Limb (tissue), 2 donors: ENCODE results near the gene STIP1.
"Not testable (repeated sequence)": the region's sequence is repeated elsewhere in the genome, so short reads cannot be mapped to it uniquely, and the experiment has no call there.

ENCODE experiments used
- DNase-seq, 2 donors: peaks; one replicate each; pipeline ENCODE4 v3.0.0-alpha.2; 2016; ENCODE audit errors: extremely low spot score in 2 of 2

Gene STIP1

DNA sequence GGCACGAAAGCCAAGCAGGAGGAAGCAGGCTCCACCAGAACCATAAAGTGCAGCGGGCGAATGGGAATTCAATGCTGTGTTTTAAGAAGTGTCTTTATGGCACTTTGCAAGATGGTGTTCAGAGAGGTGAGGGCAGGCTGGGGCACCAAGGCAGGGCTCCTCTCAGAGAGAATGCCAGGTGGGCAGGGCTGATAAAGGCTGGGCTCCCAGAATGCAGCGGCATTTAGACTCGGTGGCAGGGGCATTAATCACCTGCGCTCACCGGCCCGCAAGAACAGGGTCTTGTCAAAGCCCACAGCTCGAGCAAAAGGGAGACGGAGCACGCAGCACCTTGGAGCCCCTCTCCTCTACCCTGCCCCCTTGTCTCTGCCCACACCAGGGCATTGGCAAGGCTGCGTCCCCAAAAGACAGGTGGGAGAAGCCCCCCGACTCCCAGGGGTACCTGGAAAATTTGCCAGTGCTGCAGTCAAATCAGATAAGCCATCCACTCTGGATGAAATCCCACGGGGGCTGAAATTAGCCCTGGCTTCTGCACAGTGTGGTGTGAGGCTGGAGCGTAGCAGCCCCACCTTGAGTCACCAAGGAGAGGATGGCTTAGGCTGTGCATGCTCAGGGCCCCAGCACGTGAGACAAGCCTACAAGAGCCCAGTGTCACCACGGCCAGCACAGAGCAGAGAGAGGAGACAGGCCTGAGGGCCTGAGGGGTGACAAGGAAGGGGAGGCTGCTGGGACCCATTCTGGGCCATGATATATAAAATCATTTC is 28.2 kb upstream of the STIP1 start:
- DNase-seq, result no peak

DNA sequence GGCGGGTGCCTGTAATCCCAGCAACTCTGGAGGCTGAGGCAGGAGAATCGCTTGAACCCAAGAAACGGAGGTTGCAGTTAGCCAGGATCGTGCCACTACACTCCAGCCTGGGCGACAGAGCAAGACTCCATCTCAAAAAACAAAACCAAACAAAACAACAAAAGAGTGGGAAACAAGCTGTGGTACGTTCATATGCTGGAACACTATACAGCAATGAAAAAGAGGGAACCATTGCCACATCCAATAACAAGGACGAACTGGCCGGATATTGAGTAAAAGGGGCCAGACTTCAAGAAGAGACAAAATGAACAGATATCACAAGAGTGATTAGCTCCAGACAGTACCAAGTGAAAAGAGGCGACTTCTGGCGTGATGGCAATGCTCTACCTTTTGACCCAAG is 24.9 kb upstream of the STIP1 start:
- no peak for DNase-seq

DNA sequence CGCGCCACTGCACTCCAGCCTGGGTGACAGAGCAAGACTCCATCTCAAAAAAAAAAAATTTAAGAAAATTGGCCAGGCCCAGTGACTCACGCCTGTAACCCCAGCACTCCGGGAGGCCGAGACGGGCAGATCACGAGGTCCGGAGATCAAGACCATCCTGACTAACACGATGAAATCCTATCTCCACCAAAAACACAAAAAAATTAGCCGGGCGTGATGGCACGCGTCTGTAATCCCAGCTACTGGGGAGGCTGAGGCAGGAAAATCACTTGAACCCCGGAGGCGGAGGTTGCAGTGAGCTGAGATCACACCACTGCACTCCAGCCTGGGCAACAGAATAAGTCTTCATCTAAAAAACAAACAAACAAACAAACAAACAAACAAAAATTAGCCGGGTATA is 23.2 kb upstream of the STIP1 start:
- not testable (repeated sequence) for DNase-seq

DNA sequence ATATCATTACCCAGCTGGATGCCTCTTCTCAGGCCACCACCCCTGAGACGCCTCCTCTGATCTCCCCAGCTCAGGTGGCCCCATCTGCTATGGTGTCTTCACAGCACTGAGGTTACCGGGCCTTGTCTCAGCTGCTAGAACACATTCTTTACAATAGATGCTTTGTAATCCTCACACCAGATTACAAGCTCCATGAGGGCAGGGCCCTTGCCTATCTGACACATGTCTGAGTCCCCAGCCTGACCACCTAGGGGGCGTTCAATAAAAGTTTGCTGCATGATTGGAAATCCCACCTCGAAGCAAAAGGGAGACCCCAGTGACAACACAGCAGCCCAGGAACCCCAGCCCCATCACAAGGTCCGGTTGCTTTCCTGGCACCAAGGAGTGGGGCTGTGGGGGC is 22.0 kb upstream of the STIP1 start:
- DNase-seq, result no peak

DNA sequence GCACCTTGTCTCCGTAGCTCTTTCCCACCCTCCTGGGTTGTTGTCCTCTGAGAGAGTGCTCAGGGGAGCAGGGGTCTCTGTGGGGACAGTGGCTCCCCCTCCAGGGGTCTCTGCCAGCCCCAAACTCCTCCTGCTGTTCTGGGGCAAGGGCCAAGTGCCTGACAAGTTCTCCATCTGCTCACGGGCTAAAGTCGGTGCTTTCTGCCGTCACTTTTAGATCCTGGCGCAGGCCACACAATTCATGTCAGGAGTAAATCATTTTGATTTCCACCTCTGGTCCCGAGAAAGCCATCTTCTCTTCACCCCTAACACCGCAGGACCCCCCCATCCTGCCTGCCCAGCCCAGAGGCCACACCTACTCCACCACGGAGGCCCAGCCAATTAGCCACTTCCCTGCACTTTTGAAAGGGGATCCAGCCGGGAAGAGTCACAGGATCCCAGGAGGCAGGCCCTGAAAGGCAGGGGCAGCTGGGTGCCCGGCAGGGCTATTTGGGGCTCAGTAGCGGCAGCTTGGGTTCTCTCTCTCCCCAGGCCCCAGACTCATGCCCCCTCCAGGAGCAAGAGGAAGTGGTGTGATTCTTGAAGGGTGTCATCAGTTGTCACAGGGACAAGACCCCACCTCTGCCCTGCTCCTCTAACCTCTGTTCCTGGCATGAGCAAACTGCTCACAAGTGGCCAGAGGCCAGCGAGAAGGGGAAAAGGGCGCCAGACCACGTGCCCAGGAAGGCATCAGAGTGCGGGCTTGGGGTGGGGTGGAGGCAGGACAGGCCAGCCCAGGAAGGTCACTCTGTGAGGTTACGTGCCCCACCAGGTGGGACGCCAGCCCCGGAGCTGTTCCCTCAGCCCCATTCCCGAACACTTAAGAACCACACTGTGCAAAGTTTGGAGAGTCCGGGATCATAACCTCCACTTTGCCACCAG is 21.3 kb upstream of the STIP1 start:
- peak; percentile 27 to 52 for DNase-seq

GRCh38 chr11:64165481-64165841 is 20.5 kb upstream of the STIP1 start:
- DNase-seq, result no peak

DNA sequence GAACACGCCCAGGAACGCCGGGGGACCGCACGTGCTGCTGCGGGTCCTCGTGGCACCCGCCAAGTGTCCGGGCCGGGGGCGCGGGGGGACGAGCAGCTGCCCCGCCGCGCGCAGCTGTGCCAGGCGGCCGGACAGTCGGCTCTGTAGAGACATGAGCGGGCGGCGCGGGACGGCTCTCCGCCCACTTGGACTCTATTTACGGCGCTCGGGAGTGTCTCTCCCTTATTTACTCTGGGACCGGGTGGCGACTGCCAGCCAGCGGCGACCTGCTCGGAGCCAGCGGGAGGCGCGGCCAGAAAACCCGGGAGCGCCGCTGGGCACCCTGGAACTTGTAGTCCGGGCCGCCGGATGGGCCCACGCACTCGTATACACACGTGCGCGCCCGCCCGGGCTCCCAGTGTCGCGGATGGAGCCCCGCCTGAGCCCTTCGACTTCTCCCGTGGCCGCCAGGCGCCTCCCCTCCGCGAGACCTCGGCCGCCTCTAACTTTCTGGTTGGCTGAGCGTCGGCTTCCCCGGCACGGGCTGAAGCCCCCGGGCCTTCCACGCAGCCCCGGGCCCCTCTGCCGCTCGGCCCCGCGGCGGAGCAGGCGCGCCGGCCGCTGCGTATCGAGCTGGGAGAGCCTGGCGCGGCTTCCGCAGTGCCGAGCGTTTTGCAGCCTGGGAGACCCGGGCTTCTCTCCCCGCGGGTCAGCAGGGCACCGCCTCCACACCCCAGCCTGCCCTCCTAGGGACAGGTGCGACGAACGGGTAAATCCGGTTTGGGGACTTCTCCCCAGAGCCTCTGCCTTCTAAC is 19.9 kb upstream of the STIP1 start, which contains the start of gene MACROD1:
Gene MACROD1 (minus strand): TSS at position 272 of the 794 bp plus-strand sequence. CDS start 119 bp downstream, at position 153.
- peak; percentile 71 to 86 for DNase-seq

DNA sequence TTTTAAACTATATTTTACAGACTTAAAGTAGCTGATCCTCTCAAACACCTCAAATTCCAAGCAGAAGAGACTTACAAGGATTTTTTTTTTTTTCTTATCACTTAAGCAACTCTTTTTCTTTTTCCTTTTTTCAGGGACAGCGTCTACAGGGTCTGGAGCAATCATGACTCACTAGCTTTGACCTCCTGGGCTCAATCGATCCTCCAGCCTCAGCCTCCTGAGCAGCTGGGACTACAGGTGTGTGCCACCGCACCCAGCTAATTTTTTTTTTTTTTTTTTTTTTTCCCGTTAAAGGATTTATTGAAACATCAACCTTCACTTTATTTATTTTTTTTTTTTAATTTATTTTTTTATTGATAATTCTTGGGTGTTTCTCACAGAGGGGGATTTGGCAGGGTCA is 15.6 kb upstream of the STIP1 start:
- no peak for DNase-seq

DNA sequence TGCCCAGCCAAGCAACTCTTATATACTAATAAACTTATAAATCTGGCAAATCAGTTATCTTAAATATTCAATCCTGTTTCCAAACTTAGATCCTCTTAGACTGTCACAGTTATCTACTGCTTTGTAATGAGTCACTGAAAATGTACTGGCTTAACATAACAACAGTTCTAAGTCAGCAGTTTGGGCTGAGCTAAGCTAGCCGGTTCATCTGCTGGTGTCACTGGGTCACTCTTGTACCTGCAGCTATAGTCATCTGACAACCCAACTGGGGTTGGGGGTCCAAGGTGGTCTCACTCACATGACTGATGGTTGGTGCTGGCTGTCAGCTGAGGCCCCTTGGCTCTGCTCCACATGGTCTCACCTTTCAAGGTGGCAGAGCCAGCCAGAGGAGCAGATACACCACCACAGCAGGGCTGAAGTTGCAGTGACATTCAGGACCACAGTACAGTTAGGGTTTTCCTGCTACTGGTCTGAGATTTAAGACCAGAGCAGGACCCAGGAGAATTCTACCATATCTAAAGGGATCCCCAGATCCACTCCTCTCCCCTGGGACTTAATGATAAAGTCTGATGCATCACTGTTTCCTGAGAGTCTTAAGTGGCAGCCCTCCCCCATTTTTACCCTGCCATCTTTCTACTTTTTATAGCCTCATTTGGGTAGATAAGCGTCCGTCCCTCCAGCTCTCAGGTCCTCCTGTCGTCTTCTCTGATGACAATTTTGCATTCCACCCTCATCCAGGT is 12.2 kb upstream of the STIP1 start:
- DNase-seq, result no peak

- DNase-seq, result no peak
Measured at GRCh38 chr11:64176751-64177150, 9.2 kb upstream of the STIP1 start.

DNA sequence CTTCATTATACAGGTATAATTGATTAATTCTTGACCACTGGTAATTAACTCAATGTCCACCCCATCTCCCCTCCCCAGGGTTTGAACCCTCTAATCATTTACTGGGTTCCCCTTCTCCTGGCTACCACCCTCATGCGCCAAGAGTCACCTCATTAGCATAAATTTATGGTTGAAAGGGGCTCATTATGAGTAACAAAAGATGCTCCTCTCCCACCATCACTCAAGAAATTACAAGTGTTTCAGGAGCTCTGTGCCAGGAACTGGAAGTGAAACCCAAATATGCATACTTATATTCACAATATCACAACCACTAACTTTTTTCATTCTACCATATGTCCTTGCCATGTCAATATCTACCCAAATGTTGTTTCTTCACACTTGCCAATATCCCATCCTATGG is 7.8 kb upstream of the STIP1 start:
- no peak for DNase-seq

DNA sequence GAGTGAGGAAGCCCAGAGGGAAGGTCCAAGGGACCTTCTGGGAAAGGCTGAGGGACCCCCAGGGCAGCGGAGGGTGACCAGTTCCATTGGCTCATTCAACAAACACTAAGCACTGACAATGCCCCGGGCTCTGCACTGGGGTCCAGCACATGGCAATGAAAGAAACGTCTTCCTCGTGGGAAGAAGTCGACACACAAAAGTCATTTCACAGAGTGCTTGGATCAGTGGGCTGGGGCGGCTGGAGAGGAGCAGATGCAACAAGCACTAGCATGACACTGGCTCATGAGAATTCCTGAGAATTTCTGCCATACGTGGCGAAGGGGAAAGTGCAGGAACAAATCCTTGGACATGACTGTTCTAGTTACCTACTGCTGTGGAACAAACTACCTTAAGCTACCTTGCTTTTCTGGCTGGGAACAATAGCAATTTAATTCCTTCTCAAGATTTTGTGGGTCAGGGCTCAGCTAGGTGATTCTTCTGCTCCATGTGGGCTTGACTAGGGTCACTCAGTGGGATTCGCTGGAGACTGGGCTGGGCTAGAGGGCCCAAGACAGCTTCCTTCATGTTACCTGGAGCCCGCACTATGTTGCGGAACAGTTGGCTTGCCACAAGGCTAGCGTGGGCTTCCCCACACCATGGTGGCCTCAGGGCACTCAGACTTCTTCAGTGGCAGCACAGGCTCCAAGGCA is 6.9 kb upstream of the STIP1 start:
- DNase-seq, result no peak

DNA sequence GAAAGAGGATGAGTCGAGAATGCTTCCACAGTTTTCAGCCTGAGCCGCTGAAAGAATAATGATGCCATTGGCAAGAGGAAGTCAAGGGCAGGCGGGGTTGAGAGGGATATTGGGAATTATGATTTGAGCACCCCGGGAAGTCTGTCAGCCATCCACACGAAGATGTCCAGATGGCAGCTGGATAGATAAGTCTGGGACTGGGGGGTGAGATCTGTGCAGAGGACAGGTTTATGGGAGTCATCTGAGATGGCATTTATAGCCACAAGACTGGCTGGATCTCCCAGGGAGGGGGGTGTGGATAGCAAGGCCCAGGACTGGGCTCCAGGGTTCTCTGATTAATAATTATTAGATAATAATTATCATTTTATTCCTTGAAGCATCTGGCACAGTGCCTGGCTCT is 5.1 kb upstream of the STIP1 start:
- no peak for DNase-seq

DNA sequence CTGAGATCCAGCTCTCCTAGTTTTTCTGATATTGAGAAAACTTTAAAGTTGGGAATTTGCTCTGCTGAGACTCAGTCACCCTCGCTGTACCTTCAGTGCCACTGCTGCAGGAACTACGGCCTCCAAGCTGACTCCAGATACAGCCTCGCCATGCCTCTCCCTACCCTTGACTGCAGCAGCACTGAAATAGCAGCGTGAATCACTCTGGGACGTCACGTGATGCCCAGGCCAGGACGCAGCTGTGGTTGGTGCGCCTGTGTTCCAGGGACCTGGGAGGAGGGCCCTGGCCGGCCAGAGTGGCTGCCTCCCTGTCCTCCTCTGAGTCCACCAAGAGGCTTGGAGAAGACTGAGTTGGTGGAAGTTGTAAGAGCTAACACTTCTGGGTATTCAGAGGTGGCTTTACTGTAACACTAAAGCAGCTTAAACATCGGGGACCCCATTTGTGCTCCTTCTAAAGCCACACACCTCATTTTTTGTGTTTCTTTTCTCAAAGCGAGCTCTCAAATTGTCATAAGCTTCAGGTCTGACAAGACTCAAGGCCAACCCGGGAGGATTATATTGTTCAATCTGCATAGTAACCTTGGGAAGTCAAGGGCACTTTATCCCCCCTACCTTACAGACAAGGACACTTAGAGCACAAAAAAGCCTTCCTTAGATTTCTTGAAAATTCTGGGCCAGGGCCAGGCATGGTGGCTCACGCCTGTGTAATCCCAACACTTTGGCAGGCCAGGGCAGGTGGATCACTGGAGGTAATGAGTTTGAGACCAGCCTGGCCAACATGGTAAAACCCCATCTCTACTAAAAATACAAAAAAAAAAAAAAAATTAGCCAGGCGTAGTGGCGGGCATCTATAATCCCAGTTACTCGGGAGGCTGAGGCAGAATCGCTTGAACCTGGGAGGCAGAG is 4.2 kb upstream of the STIP1 start:
- DNase-seq, result peak; percentile 80 to 85

GRCh38 chr11:64183890-64184289 is 2.1 kb upstream of the STIP1 start:
- no peak for DNase-seq

DNA sequence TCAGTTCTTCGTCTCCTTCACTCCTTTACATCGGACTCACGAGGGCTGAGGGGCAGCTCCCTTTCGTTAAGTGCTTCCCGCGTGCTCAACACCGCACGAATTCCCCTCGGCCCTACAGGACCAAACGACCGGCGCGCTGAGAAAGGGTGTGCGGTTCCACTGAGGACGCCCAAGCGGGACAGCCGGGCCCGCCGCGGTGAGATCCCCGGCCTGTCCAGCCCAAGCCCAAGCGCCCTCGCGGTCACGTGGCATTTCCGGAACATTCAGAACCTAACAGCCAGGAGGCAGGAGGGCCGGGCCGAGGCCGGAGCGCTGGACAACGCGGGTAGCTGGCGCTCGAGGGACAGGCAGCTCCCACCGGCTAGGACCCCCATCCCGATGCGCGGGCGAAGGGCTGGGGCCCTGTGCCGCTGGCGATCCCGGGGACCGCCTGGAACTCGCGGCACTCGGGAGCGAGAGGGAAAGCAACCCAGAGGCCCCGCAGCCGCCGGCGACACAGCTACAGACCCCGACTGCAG is 737 bp upstream of the STIP1 start:
- DNase-seq, result no peak

GRCh38 chr11:64186492-64187165 is 658 bp downstream of the STIP1 start:
- peak; percentile 10 to 49 for DNase-seq

DNA sequence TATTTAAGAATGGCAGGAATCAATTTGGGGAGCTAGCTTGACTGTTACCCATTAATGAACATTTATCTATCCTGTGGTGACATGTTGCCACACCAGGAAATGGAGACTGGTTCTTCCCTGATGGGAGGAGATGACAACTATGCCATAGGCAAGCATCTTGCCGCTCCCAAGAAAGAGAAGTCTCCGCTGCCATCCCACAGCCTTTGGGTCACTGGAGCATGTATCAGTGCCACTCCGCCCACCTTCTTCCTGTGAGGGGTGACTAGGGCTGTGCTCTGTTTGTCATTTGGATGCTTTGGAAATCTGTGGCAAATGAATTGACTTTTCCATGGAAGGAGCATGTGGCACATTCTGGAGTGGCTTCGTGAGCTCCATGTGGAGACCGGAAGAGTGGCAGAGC is 6.5 kb downstream of the STIP1 start:
- DNase-seq, result no peak

GRCh38 chr11:64196626-64197025 is 10.7 kb downstream of the STIP1 start:
- DNase-seq, result no peak
